Stomach (tissue), 9 donors: ENCODE results near the gene NUP188. TPM values are rescaled to one million over a fixed set of nuclear protein-coding genes. Genes with fewer than 3 reads are reported as not detected.
A peak's percentile ranks its signal among the peaks of the same experiment; 100 is the strongest.

Experiments
- DNase-seq, 2 donors: peaks; one replicate each; pipeline versions ENCODE4 v3.0.0 to v3.0.0-alpha.2; 2013 to 2019
- H3K27ac ChIP-seq, 5 donors: fragments of 200-600 bp in 4 of 5; sonication (generic) in 4 of 5; one replicate each; pipeline ENCODE4 v1.5.1; 2013 to 2019; ENCODE audit warnings: mild to moderate bottlenecking in 1 of 5, moderate library complexity in 1 of 5
- H3K27me3 ChIP-seq, 3 donors: fragments of 200-600 bp; sonication (generic); one replicate each; pipeline ENCODE4 v1.5.1; 2017 to 2019; ENCODE audit warnings: mixed run types in 1 of 3
- H3K36me3 ChIP-seq, 4 donors: fragments of 200-600 bp; sonication (generic); 1 replicate in 3 of 4; 2 replicates in 1 of 4; pipeline ENCODE4 v1.5.1; 2016 to 2019
- H3K4me1 ChIP-seq, 4 donors: fragments of 200-600 bp; sonication (generic); one replicate each; pipeline ENCODE4 v1.5.1; 2016 to 2019
- H3K4me3 ChIP-seq, 4 donors: fragments of 200-600 bp; sonication (generic) in 3 of 4; one replicate each; pipeline ENCODE4 v1.5.1; 2016 to 2019; ENCODE audit warnings: mild to moderate bottlenecking in 1 of 4
- H3K9me3 ChIP-seq, 4 donors: fragments of 200-600 bp; sonication (generic); one replicate each; pipeline ENCODE4 v1.5.1; 2016 to 2019
- CTCF ChIP-seq, 7 experiments: fragments of 450-650 bp in 4 of 7; fragments of 200-600 bp in 3 of 7; sonication (generic) in 3 of 7; IDR thresholded peaks; one replicate each; pipeline ENCODE4 v1.5.1; 2016 to 2019; ENCODE audit warnings: antibody characterized with exemption in 7 of 7, control low read depth in 2 of 7, mild to moderate bottlenecking in 1 of 7
- EP300 ChIP-seq: sonication (generic); formaldehyde crosslinking; IDR thresholded peaks from one replicate; pipeline ENCODE4 v1.6.1; 2017; ENCODE audit warnings: antibody characterized with exemption
- POLR2A ChIP-seq, 4 donors: fragments of 450-650 bp; IDR thresholded peaks; one replicate each; pipeline ENCODE4 v1.6.1; 2016; ENCODE audit warnings: antibody characterized with exemption in 4 of 4, control low read depth in 2 of 4, mild to moderate bottlenecking in 1 of 4, moderate library complexity in 1 of 4
- POLR2AphosphoS5 ChIP-seq, 3 donors: sonication (generic); formaldehyde crosslinking; IDR thresholded peaks; one replicate each; pipeline ENCODE4 v1.6.1; 2016; ENCODE audit warnings: antibody characterized with exemption in 3 of 3
- WGBS, 5 donors: extraction: QIAGEN DNeasy Blood & Tissue Kit in 3 of 5; methylation state at CpG; one replicate each; pipeline versions ENCODE4 v1.1.5 to v1.1.7; 2013 to 2018; 5-methylcytosine and 5-hydroxymethylcytosine counted together
- intact Hi-C: fragments of 100-400 bp; cut with DNase I; formaldehyde crosslinking; loops from one replicate; pipeline ENCODE4 v1.15.1; 2023; ENCODE audit warnings: low total_unique reads
- polyA plus RNA-seq, 3 donors: library from polyadenylated mRNA; stranded (reverse); fragments of 200-250 nt; gene quantifications; one replicate each; pipeline ENCODE4 v1.2.3, GENCODE V29; 2013
- total RNA-seq, 5 donors: library from RNA; depleted of rRNA; stranded (reverse); fragments of >200 nt; gene quantifications; one replicate each; pipeline versions ENCODE4 v1.1.0 to v1.2.3, GENCODE V29; 2014 to 2016
- donor health status: healthy with polysubstance abuse.
- donor health status: Bipolar disorder and iron deficiency.
- donor health status: healthy.

Gene NUP188
- total and polyA plus RNA-seq, 8 donors = 4.4 to 79.9 (median 36.7) TPM

- Histone ChIP-seq H3K27ac (no peak overlapping the region), H3K27me3 (no peaks in the 10 kb centered on the region), H3K9me3 (no peaks in the 10 kb centered on the region), H3K4me3 (no peak overlapping the region), H3K36me3 (peaks cover 36 to 58% (median 51%) of the 10 kb centered on the region in 4 donors), H3K4me1 (peaks cover 31 to 56% (median 40%) of the 10 kb centered on the region in 4 donors)
- DNase-seq = no peak
- WGBS, 5 donors = 95 to 98% (median 98%) methylated on average over 23 to 24 of the region's 24 CpGs
- no peak for TF ChIP-seq POLR2A (IDR thresholded peaks at IDR 0.05)
- TF ChIP-seq EP300 = no peak
- TF ChIP-seq POLR2AphosphoS5 (IDR thresholded peaks at IDR 0.05) = no peak
- TF ChIP-seq CTCF (IDR thresholded peaks at IDR 0.05) = no peak
- intact Hi-C loops = no loop called here
Observed at GRCh38 chr9:128908372-128908771, 39.1 kb upstream of the NUP188 start.

- H3K27ac ChIP-seq = peak overlapping the region in 2 of 5 donors; percentile 34 to 80
- WGBS, 5 donors = 71 to 88% (median 85%) methylated on average over 3 to 4 of the region's 4 CpGs; no CpG with 5 or more reads in 1 of the 5 donors
- TF ChIP-seq POLR2A (IDR thresholded peaks at IDR 0.05) = no peak
- TF ChIP-seq CTCF (IDR thresholded peaks at IDR 0.05) = no peak
- TF ChIP-seq EP300 = no peak
- TF ChIP-seq POLR2AphosphoS5 (IDR thresholded peaks at IDR 0.05) = no peak
Observed at GRCh38 chr9:128909859-128910258, 37.6 kb upstream of the NUP188 start.

GRCh38 chr9:128910906-128911305, 36.6 kb upstream of the NUP188 start:
- DNase-seq = no peak
- H3K4me3 ChIP-seq = no peak overlapping the region
- no peaks in the 10 kb centered on the region for H3K27me3 ChIP-seq
- 85 to 94% (median 89%) methylated on average over 4 to 6 of the region's 6 CpGs for WGBS, 5 donors
- peaks cover 49 to 74% (median 57%) of the 10 kb centered on the region in 4 donors for H3K4me1 ChIP-seq
- H3K36me3 ChIP-seq = peaks cover 37 to 79% (median 61%) of the 10 kb centered on the region in 4 donors
- no peaks in the 10 kb centered on the region for H3K9me3 ChIP-seq
- no peak for TF ChIP-seq CTCF (IDR thresholded peaks at IDR 0.05)
- no peak for TF ChIP-seq POLR2AphosphoS5 (IDR thresholded peaks at IDR 0.05)
- TF ChIP-seq EP300 = no peak
- no peak for TF ChIP-seq POLR2A (IDR thresholded peaks at IDR 0.05)
- intact Hi-C loops = no loop called here
- H3K27ac ChIP-seq = peak overlapping the region; percentile 6 to 81 (median 73)

More at GRCh38 chr9:128909859-128910258, 37.6 kb upstream of the NUP188 start:
- H3K9me3 ChIP-seq = no peaks in the 10 kb centered on the region
- H3K4me1 ChIP-seq = peaks cover 44 to 63% (median 49%) of the 10 kb centered on the region in 4 donors
- no peak for DNase-seq
- H3K27me3 ChIP-seq = no peaks in the 10 kb centered on the region
- H3K36me3 ChIP-seq = peaks cover 36 to 69% (median 58%) of the 10 kb centered on the region in 4 donors
- no peak overlapping the region for H3K4me3 ChIP-seq
- intact Hi-C loops = no loop called here

- H3K36me3 ChIP-seq = peaks cover 44 to 85% (median 65%) of the 10 kb centered on the region in 4 donors
- no peaks in the 10 kb centered on the region for H3K27me3 ChIP-seq
- TF ChIP-seq CTCF (IDR thresholded peaks at IDR 0.05) = no peak
- TF ChIP-seq POLR2AphosphoS5 (IDR thresholded peaks at IDR 0.05) = peak in 2 of 3 donors; percentile 38 to 59
- no peaks in the 10 kb centered on the region for H3K9me3 ChIP-seq
- peaks cover 56 to 77% (median 64%) of the 10 kb centered on the region in 4 donors for H3K4me1 ChIP-seq
- H3K4me3 ChIP-seq = no peak overlapping the region
- DNase-seq = peak in 1 of 2 donors; percentile 75
- 39 to 54% (median 50%) methylated on average over 8 of the region's 8 CpGs for WGBS, 5 donors
- H3K27ac ChIP-seq = peak overlapping the region; percentile 34 to 81 (median 73)
- intact Hi-C loops = no loop called here
Observed at GRCh38 chr9:128911529-128912035, 35.9 kb upstream of the NUP188 start.
